Ovary (tissue), 9 donors: ENCODE data around the gene CNOT3. TPM values are rescaled to one million over a fixed set of nuclear protein-coding genes. Genes with fewer than 3 reads are reported as not detected.

Experiments used
- DNase-seq, 5 donors: peaks; one replicate each; pipeline ENCODE4 v3.0.0-alpha.2; 2019 to 2020
- H3K27ac ChIP-seq, 2 donors: fragments of 200-600 bp; one replicate each; pipeline versions ENCODE4 v1.5.1 to v1.8.0; 2019 to 2022
- H3K27me3 ChIP-seq: fragments of 200-600 bp; one replicate; pipeline ENCODE4 v1.8.0; 2022
- H3K36me3 ChIP-seq: fragments of 200-600 bp; sonication (generic); one replicate; pipeline ENCODE4 v1.5.1; 2019
- H3K4me1 ChIP-seq: one replicate; pipeline ENCODE4 v1.8.1; 2013; ENCODE audit warnings: mild to moderate bottlenecking, moderate library complexity; ENCODE audit not compliant: insufficient read depth
- H3K4me3 ChIP-seq: fragments of 200-600 bp; sonication (generic); one replicate; pipeline ENCODE4 v1.5.1; 2017
- H3K9me3 ChIP-seq, 2 donors: fragments of 200-600 bp in 1 of 2; sonication (generic) in 1 of 2; one replicate each; pipeline versions ENCODE4 v1.5.1 to v1.8.1; 2013 to 2019; ENCODE audit warnings: mild to moderate bottlenecking in 1 of 2, moderate library complexity in 1 of 2
- EP300 ChIP-seq: sonication (generic); formaldehyde crosslinking; IDR thresholded peaks from one replicate; pipeline ENCODE4 v1.6.1; 2017; ENCODE audit warnings: antibody characterized with exemption
- POLR2A ChIP-seq: fragments of 450-650 bp; IDR thresholded peaks from one replicate; pipeline ENCODE4 v1.6.1; 2017; ENCODE audit warnings: antibody characterized with exemption, mild to moderate bottlenecking, moderate library complexity
- WGBS, 3 donors: extraction: QIAGEN DNeasy Blood & Tissue Kit in 1 of 3; methylation state at CpG; one replicate each; pipeline versions ENCODE4 v1.1.5 to v1.1.7; 2013 to 2017; 5-methylcytosine and 5-hydroxymethylcytosine counted together
- intact Hi-C, 4 donors: fragments of 100-400 bp; cut with DNase I; formaldehyde crosslinking; loops; one replicate each; pipeline versions ENCODE4 v1.11.0 to v1.15.1; 2022 to 2023
- polyA plus RNA-seq, 2 donors: library from polyadenylated mRNA; stranded (reverse); fragments of 200-250 nt in 1 of 2; fragments of 350-450 nt in 1 of 2; fragmentation: Illumina TruSeq in 1 of 2; extraction: RNeasy Lipid Tissue Mini Kit (QIAGEN cat#74804) in 1 of 2; gene quantifications; one replicate each; pipeline ENCODE4 v1.2.3, GENCODE V29; 2013 to 2014
- total RNA-seq, 7 donors: library from RNA; depleted of rRNA in 2 of 7; stranded (reverse); fragments of >200 nt in 2 of 7; fragmentation: NEBNext Ultra II Directional in 3 of 7; extraction: Animal tissue kit (Norgen Biotek cat#: 25700) in 3 of 7; gene quantifications; one replicate each; pipeline versions ENCODE4 v1.1.0 to v1.2.4, GENCODE V29; 2016 to 2023
- TF ChIP-seq, protein P1 (sequence below), 3 donors: fragments of 450-650 bp in 2 of 3; fragments of 200-600 bp in 1 of 3; IDR thresholded peaks; one replicate each; pipeline versions ENCODE4 v1.5.1 to v1.8.0; 2016 to 2022; ENCODE audit warnings: antibody characterized with exemption in 3 of 3, mild to moderate bottlenecking in 1 of 3
- donor health status: DM: no; HTN: no; CAD: no; lungs with moderate emphysema.
- donor health status: DM: no; HTN: no; CAD: no.
- donor health status: Bipolar disorder and iron deficiency.
- donor health status: DM: yes; HTN: yes; CAD: no.
- donor health status: DM: no; HTN: no; CAD: no.
- donor health status: DM: yes; HTN: yes; CAD: no.

The CNOT3 gene
- total and polyA plus RNA-seq, 9 donors = 14.4 to 65.6 (median 41.6) TPM

DNA sequence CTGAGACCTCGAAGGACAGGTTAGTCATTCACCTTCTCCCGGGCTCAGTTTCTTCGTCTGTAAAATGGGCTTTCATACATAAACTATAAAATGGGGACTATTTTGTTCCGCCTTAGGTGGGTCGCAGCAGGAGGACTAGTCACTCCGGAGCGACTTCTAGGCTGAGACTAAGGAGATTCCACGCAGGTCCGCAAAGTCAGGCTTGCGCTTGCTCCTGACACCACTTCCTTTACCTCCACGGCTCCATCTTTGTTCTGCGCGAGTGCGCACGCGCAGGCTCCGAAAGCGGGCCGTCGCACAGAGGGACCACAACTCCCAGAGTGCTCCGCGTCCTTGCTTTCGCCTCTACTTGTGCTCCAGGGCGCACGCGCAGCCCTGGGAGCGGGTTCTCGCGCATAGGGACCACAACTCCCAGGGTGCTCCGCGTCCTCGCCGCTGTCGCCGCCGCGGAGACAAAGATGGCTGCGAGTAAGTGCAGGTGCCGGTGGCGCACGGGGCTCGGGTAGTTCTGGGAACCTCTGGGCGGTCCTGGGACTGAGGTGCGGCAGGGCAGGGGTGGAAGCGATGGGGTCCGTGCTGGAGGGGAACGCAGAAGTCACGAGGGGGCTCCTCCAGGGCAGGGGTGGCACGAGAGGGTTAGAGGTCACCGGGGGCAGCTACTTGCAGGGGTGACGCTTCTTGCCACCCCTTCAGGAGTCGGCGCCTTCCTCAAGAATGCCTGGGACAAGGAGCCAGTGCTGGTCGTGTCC, 35.0 kb upstream of the CNOT3 start, which contains the start of gene NDUFA3:
Gene NDUFA3, plus strand, starts transcription at position 435 of the 749 bp plus-strand sequence. Its CDS starts 24 bp downstream, at position 459.
- WGBS, 3 donors = 2 to 4% (median 3%) methylated on average over 38 to 54 of the region's 54 CpGs
- Histone ChIP-seq H3K4me3 (peak within 1 kb of the TSS; percentile 95), H3K27me3 (no peaks in the 10 kb centered on the region), H3K4me1 (peaks cover 3% of the 10 kb centered on the region), H3K36me3 (no peaks in the 10 kb centered on the region), H3K9me3 (no peaks in the 10 kb centered on the region), H3K27ac (no peak within 1 kb of the TSS)
- intact Hi-C loops = no loop called here
- peak; percentile 49 for TF ChIP-seq POLR2A
- TF ChIP-seq, protein P1, sequence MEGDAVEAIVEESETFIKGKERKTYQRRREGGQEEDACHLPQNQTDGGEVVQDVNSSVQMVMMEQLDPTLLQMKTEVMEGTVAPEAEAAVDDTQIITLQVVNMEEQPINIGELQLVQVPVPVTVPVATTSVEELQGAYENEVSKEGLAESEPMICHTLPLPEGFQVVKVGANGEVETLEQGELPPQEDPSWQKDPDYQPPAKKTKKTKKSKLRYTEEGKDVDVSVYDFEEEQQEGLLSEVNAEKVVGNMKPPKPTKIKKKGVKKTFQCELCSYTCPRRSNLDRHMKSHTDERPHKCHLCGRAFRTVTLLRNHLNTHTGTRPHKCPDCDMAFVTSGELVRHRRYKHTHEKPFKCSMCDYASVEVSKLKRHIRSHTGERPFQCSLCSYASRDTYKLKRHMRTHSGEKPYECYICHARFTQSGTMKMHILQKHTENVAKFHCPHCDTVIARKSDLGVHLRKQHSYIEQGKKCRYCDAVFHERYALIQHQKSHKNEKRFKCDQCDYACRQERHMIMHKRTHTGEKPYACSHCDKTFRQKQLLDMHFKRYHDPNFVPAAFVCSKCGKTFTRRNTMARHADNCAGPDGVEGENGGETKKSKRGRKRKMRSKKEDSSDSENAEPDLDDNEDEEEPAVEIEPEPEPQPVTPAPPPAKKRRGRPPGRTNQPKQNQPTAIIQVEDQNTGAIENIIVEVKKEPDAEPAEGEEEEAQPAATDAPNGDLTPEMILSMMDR (IDR thresholded peaks at IDR 0.05) = no peak
- DNase-seq = peak; percentile 97 to 98 (median 97)

DNA sequence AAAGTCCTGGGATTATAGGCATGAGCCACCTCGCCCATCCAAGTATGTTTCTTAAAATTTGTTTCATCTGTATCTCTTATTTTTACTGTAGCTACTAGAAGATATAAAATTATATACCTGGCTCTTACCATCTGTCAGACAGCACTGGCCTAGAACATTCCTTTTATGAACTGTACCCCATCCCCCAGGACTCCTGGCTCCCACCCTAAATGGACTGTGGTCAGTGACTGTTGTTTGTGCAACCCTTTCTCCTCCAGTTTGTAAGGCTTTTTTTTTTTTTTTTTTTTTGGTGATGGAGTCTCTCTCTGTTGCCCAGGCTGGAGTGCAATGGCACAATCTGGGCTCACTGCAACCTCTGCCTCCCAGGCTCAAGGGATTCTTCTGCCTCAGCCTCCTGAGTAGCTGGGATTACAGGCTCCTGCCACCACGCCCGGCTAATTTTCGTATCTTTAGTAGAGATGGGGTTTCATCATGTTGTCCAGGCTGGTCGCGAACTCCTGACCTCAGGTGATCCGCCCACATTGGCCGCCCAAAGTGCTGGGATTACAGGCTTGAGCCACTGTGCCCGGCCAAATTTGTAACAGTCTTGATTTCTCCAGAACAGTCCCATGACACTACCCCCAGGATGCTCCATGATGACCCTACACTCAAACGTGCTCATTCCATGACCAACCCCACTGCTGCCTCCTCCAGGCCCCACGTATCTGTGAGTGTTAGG, 32.4 kb upstream of the CNOT3 start:
- DNase-seq = peak in 1 of 5 donors; percentile 17
- WGBS, 3 donors = 82 to 86% (median 83%) methylated on average over 11 of the region's 11 CpGs
- H3K27me3 ChIP-seq = no peaks in the 10 kb centered on the region
- H3K4me1 ChIP-seq = peaks cover 3% of the 10 kb centered on the region
- H3K4me3 ChIP-seq = no peak overlapping the region
- intact Hi-C loops = no loop called here
- no peaks in the 10 kb centered on the region for H3K9me3 ChIP-seq
- no peaks in the 10 kb centered on the region for H3K36me3 ChIP-seq
- TF ChIP-seq POLR2A (no peak), EP300 (no peak)
- TF ChIP-seq, protein P1 (IDR thresholded peaks at IDR 0.05) = no peak
- H3K27ac ChIP-seq = no peak overlapping the region

DNA sequence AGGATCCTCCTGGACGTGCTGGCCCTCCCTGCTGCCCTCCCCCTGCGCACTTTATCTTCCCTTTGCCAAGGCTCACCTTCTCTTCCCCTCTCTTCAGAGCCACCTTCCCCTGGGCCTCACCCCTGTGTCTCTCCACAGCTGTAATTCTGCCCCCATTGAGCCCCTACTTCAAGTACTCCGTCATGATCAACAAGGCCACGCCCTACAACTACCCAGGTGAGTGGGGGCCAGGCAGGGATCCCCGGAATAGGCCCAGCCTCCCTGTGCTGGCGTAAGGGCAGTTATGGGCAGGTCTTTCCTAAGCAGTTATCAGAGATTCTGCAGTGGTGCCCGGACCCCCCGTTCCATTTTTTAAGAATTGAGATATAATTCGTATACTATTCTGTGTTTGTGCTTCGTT, 31.8 kb upstream of the CNOT3 start:
- H3K27ac ChIP-seq = no peak overlapping the region
- no peaks in the 10 kb centered on the region for H3K9me3 ChIP-seq
- H3K27me3 ChIP-seq = no peaks in the 10 kb centered on the region
- WGBS, 3 donors = 89 to 94% (median 91%) methylated on average over 10 of the region's 10 CpGs
- TF ChIP-seq EP300 = no peak
- TF ChIP-seq, protein P1 (IDR thresholded peaks at IDR 0.05) = no peak
- TF ChIP-seq POLR2A = no peak
- peaks cover 3% of the 10 kb centered on the region for H3K4me1 ChIP-seq
- intact Hi-C loops = no loop called here
- no peak overlapping the region for H3K4me3 ChIP-seq
- H3K36me3 ChIP-seq = no peaks in the 10 kb centered on the region
- DNase-seq = peak in 1 of 5 donors; percentile 11

DNA sequence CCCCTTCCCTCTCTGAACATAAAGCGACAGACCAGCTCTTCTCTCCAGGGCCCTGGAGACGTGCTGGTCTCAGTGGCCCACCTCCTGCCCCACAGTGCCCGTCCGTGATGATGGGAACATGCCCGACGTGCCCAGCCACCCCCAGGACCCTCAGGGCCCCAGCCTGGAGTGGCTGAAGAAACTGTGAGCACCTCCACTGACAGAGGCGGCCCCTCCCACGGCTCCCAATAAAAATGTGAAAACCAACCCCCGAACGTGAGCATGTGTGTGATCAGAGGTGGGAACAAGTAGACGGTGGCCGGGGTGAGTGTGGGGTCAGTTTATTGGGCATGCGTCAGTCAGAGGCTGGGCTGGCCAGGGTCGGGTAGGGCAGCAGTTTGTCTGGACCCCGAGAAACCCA, 30.8 kb upstream of the CNOT3 start:
- Histone ChIP-seq H3K27ac (no peak overlapping the region), H3K36me3 (no peaks in the 10 kb centered on the region), H3K4me1 (peaks cover 3% of the 10 kb centered on the region), H3K4me3 (no peak overlapping the region), H3K27me3 (no peaks in the 10 kb centered on the region), H3K9me3 (no peaks in the 10 kb centered on the region)
- TF ChIP-seq, protein P1 (IDR thresholded peaks at IDR 0.05) = no peak
- no peak for TF ChIP-seq EP300
- no peak for TF ChIP-seq POLR2A
- DNase-seq = peak in 1 of 5 donors; percentile 16
- intact Hi-C loops = no loop called here
- WGBS, 3 donors = 68 to 78% (median 70%) methylated on average over 15 of the region's 15 CpGs
